UCSD-AML1 (cell line): Measurements from ENCODE around the gene SULT1C4.
"Not testable (repeated sequence)": the region's sequence is repeated elsewhere in the genome, so short reads cannot be mapped to it uniquely, and the experiment has no call there.

Experiments used
- DNase-seq: peaks from one replicate; lab custom pipeline; 2025; ENCODE audit not compliant: unreplicated experiment; lab: John Stamatoyannopoulos, UW

SULT1C4 gene

GRCh38 chr2:108412995-108413710 is 35.4 kb downstream of the SULT1C4 start:
- DNase-seq: no peak

GRCh38 chr2:108413711-108414095 is 35.9 kb downstream of the SULT1C4 start:
- no peak for DNase-seq

GRCh38 chr2:108414256-108414876 is 36.6 kb downstream of the SULT1C4 start:
- no peak for DNase-seq

- no peak for DNase-seq
Measured at GRCh38 chr2:108414945-108415344, 37.2 kb downstream of the SULT1C4 start.

- DNase-seq: no peak
Measured at GRCh38 chr2:108417254-108417653, 39.5 kb downstream of the SULT1C4 start.

GRCh38 chr2:108418416-108418815 is 40.7 kb downstream of the SULT1C4 start:
- no peak for DNase-seq

GRCh38 chr2:108423067-108423466 is 45.3 kb downstream of the SULT1C4 start:
- DNase-seq: no peak

- no peak for DNase-seq
Measured at GRCh38 chr2:108423502-108424251, 45.9 kb downstream of the SULT1C4 start.

GRCh38 chr2:108428286-108429009 is 50.7 kb downstream of the SULT1C4 start:
- DNase-seq: no peak

- DNase-seq: not testable (repeated sequence)
Measured at GRCh38 chr2:108435578-108435977, 57.8 kb downstream of the SULT1C4 start.

GRCh38 chr2:108436976-108437375 is 59.2 kb downstream of the SULT1C4 start:
- DNase-seq: no peak
